ENCODE data around the gene ATP9B.

Gene ATP9B

GRCh38 chr18:79400091-79400590 is 330.9 kb downstream of the ATP9B start:
- DNase-seq = no peak

DNA sequence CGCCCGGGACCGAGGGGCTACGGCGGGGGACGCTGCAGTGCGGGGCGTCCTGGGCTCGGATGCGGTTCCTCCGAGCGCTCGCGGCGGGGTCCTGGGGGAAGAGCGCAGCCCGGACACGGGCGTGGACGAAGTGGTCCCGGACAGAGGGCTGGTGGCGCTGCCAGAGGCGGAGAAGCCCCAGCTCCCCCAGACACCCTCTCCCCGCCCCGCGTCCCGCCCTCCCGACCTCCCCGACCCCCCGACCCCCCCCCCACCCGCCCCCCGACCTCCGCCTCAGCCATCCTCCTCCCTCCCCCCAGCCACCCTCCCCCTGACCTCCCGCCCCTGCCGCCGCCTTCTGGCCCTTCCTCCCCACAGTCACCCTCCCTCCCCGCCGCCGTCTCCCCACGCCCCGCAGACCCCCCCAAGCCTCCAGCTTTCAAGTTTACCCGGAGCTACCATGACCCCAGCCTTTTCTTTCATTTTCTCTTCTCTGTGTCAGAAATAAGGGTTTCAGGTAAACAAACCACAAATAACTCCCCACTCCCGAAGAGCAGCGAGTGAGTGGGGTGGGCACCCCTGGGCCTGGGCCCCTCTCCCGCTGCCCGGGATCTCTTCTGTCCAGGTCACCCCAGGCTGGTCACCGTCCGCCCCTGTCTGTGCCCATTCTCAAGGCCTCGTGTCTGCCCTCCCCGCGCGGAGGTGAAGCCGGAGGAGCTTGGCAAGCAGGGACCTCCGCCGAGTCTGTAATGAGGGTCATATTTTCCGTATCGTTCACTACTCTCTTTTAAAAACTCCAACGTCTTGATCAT is 331.6 kb downstream of the ATP9B start:
- no peak for DNase-seq

DNA sequence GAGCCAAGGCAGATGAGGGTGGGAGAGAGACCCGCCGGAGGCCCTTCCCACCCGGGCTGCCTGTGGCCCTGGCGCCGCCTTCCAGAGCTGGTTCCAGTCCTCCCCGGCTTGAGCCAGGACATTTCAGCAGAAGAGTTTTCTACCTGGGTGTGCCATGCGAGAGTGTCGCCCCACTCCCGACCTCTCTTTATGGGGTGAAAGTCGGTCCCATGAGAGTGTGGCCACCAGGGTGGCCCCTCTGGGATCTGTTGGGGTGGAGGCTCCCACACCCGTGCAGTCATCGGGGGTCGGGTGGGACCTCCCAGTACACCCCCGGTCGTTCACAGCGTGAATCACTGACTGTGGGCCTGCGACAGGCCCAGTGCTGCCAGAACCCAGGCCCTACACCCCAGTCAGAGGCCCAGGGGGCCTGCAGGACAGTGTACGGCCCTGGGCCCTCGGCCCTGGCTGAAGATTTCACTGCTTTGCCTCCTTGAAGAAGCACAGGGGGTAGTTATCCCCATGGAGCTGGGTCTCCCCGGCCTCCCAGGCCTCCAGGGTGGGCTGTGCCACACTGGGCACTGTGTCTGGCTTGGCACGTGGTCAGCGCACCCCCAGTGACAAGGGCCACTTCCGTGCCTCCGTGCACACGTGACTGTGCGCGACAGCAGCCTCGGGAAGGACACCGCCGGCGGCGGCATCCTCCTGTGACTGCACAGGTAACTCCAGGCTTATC is 332.5 kb downstream of the ATP9B start:
- DNase-seq = no peak

GRCh38 chr18:79402209-79402576 is 333.0 kb downstream of the ATP9B start:
- no peak for DNase-seq

DNA sequence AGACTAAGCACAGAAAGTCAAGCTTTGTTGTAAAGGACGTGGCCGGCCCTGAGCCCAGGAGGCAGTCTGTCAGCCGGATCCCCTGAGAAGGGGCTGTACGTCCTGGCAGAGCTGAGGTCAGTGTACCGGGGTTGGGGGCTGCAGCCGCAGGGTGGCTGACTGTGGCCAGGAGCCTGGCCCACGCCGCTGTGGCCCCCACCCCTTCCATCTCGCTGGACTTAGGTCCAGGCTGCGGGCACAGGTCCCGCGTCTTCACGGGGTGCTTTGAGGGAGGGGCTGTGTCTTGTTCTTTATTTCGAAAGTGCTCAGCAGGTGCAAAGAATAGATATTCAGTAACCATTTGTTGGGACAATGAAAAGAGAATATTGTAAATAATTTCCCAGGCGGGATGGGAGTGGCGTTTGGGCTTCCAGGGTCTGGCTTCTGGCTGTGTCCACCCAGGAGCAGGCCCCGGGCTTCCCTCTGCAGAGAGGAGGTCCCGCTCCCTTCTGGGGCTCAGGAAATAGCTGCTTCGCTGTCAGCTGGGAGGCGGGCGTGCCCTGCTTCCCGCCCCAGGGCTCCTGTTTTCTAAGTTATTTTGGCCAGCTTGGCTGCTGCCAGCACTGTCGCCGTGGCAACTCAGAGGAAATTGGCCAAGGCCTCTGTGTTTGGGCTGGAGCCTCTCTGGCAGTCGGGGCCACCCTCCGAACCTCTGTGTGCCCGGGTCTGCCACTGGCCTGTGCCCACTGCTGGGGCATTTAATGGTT is 334.0 kb downstream of the ATP9B start:
- no peak for DNase-seq

- no peak for DNase-seq
Observed at GRCh38 chr18:79403723-79404566, 334.8 kb downstream of the ATP9B start.

DNA sequence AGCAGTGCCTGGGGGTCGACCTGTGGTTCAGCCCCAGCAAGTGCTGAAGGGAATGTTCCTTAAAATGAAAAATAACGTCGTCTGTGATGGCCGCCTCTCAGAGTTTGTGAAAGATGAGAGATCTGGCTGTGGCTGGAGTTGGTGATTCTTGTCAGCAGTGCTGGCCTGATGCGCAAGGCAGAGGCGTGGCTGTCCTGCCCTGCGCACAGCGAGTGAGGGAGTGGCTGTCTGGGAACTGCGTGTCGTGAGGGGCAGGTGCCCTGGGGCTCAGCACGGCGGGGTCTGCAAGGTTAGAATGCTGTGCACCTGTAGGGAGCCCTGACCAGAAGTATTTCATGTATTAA is 335.3 kb downstream of the ATP9B start:
- DNase-seq = no peak

- no peak for DNase-seq
Observed at GRCh38 chr18:79405019-79405780, 336.0 kb downstream of the ATP9B start.

DNA sequence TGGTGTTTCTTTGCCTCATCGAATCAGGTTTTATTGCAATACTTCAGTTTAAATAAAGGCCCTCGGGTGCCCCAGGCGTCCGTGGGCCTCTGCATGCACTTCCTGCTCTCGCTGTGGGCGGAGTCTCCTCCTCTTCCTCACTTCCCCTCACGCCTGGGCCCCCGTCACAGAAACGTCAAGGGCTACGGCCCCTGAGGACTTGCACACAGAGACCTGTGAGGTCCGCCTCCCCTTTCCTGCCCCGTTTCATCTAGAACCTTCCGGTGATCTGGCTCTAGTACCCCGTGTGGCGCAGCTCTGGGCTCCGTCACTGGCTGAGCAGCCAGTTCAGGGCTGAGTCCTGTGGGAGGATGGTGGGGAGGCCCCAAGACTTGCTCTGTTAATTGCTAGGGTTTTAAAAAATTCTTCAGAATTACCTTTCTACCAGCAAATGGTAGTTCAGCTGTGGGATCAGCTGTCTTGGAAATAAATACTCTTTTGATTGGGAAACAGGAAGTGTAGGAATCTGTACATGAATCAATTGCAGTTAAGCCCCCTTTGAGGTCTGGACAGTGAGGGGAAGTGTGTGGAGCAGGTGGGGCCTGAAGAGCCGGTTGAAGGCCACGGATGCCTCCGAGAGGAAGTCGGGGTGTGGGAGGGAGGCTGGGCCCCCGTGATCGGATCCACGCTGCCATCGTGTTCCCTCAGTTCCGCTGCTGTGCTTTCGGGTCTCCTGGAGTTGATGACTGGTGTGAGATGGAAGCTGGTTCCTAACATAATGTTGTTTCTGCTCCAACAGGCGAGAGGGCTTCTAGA is 336.8 kb downstream of the ATP9B start:
- no peak for DNase-seq

- no peak for DNase-seq
Observed at GRCh38 chr18:79406708-79407107, 337.5 kb downstream of the ATP9B start.

DNA sequence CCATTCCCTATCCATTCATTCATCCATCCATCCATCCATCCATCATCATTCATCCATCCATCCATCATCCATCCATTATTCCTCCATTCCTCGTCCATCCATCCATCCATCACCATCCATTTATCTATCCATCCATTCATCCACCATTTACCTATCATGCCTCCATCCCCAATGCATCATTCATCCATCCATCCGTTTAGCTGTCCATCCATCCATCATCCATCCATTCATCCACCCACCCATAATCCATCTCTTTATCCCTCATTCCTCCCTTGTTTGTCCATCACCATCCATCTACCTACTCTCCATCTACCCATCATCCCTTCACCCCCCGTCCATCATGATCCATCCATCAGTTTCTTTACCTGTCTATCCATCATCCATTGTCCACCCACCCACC is 340.1 kb downstream of the ATP9B start:
- DNase-seq = no peak

GRCh38 chr18:79410171-79410641 is 341.0 kb downstream of the ATP9B start:
- no peak for DNase-seq

- no peak for DNase-seq
Observed at GRCh38 chr18:79410731-79411613, 341.8 kb downstream of the ATP9B start.

DNA sequence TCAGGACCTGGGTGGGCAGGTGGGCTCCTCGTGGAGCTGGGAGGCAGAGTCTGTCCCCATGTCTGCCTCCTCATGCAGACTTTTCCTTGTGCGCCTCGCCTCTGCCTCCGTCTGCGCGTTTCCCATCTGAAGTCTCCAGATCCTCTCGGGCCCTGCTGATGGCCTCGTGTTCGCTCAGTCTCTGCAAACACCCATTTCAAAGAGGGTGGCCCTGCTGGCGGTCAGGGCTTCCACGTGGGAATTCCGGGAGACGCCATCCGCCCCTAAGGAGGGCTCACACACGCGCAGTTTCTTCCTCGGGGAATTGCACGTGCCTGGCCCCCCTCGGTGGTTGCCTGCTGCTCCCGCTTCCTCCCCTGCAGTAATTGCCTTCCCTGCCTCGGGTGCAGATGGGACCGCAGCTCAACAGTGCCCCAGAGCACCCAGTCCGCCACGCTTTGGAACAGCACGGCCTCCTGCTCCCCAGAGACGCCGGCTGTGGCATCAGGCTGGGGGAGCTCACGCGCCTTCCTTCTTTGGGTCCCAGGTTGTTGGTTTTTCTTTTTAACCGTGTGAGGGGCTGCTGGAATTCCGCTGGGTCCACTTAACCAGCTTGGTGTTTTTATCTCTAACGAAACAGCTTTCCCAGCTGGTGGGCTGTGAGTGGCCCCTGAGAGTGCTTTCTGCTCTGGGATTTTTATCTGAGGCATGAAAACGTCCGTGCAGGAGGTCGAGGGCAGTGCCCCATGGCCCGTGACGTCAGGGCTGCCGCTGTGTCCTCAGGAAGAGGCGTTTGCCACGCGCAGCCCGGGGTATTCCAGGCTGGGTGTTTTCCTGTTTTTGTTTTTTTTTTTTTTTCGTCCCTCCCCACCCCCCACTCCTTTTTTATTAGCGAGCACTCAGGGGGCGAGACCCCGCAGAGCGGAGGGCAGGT is 342.7 kb downstream of the ATP9B start:
- DNase-seq = no peak

DNA sequence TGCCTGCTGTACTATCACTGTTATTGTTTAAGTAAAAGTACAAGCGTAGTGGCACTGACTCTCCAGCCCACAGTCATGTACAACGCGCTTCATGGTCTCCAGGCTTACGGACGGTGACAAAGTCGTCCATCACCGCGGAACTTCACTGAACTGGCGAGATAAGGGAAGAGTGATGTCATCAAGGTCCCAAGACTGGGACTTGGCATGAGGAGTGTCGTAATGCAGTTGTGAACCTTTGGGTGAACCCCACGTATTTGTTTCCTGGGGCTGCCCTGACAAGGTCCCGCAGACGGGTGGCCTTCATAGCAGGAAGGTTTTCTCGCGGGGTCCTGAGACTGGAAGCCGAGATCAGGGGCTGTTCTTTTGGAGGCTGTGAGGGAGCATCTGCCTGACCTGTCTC is 343.8 kb downstream of the ATP9B start:
- no peak for DNase-seq

DNA sequence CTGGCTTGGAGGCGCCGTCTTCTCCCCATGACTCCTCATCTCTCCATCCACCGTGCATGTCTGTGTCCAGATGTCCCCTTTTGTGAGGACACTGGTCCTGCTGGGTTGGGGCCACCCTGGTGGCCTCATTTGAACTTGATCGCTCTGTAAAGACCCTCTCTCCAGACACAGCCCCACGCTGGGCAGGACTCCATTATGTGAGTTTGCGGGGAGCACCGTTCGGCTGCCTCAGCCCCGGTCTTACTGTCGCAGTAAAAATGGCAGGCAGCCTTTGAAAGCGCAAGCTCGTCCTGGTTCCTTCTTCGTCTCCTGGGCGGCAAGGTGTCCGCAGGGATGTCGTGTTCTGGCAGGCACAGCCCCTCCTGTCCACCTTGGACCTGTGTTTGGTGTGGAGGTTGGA is 344.2 kb downstream of the ATP9B start:
- DNase-seq = no peak

- no peak for DNase-seq
Observed at GRCh38 chr18:79413901-79414300, 344.7 kb downstream of the ATP9B start.

DNA sequence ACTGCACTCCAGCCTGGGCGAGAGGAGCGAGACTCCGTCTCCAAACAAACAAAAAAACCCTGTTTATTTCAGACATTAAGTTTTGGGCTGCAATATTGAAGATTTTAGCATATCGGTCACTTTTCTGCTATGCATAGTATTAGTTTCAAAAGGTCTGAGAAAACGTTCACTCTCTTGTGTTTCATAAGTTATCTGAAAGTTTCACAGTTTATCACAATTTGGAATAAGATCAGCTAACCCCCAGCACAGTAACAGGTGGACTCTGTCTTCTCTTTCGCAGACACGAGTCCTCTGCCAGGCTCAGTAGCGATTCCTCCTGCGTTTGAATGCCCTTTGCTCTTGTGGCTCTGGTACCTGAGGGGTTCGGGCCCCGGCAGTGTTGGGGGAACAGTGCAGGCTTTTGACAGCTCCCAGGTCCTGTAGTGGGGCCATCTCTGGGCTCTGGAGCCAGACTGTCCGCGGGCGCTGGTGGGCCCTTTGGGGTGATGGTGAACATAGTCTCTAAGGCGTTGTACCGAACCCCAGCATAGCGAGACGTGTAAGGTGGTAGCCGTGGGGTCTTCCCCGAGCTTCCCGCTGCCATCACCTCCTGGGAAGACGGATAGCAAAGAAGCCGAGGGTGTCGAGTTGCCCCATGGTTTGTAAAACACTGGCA is 347.0 kb downstream of the ATP9B start:
- no peak for DNase-seq
